ENCODE data around the gene ACACB.

ACACB gene

GRCh38 chr12:109214131-109214530 lies 97.7 kb downstream of the ACACB start:
- DNase-seq (ENCODE audit: low read depth) = no peak

DNA sequence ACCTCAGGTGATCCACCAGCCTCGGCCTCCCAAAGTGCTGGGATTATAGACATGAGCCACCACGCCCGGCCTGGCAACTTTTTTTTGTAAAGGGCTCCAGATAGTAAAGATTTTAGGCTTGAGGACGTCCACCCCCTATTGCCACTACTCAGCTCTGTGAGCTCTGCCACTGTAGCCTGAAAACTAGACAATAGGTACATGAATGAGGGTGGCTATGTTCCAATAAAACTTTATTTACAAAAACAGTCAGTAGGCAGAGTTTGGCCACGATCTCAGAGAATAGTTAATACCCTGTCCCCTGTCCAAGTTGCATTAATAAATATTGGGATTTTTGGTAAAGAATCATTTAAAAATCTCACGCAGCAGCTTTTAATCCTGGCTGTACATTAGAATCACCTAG lies 102.6 kb downstream of the ACACB start:
- DNase-seq (ENCODE audit: low read depth) = no peak

DNA sequence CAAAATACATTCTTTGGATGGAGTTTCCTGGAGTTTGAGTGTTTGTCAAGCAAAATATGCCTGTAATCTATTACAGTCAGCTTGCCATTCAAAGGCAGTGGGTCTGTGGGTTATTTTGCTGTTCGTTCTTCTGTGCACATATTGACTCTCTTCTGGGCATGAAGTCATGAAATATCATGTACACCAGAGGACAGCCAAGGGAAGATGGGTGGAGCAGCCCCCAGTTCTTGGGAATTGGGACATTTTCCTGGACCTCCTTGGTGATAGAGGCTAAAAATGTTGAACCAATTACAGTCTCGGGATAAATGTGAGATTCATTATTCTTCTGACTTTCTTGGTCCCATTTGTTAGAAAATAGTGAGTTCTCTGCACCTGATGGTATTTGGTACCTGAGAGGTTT lies 103.6 kb downstream of the ACACB start:
- DNase-seq (ENCODE audit: low read depth) = no peak

- DNase-seq (ENCODE audit: low read depth) = no peak
Measured at GRCh38 chr12:109221277-109221931, 105.0 kb downstream of the ACACB start.

DNA sequence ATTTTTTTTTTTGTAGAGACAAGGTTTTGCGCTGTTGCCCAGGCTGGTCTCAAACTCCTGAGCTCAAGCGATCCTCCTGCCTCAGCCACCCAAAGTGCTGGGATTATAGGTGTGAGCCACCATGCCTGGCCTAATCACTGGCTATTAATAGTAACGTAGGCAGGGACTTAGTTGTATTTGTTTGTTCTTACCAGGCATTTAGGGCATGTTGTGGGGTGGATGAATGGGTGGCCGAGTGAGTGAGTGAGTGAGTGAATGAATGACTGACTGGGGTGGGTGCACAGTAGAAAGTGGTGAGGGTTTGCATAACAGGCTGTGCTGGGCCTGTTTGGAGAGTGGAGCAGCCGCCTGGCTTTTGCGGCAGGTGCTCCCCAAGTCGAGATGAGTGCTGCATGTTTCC lies 105.7 kb downstream of the ACACB start:
- DNase-seq (ENCODE audit: low read depth) = no peak

GRCh38 chr12:109222496-109222895 lies 106.1 kb downstream of the ACACB start:
- DNase-seq (ENCODE audit: low read depth) = no peak

DNA sequence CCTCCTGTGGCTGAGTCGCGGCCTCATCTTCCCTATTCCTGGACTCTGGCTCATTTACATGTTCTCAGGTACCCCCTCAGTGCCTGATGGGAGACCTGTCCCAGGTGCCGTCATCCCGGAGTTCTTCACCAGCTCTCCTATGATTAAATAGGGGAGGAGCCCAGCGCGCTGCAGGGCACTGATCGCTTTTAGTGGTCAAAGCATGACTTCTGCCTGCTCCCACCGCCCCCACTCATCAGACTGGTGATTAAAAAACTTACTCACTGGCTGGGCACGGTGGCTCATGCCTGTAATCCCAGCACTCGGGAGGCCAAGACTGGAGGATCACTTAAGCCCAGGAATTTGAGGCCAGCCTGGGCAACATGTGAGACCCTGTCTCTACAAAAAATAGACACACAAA lies 106.8 kb downstream of the ACACB start:
- no peak for DNase-seq (ENCODE audit: low read depth)

- DNase-seq (ENCODE audit: low read depth) = no peak
Measured at GRCh38 chr12:109223868-109224267, 107.5 kb downstream of the ACACB start.

- DNase-seq (ENCODE audit: low read depth) = no peak
Measured at GRCh38 chr12:109228664-109229063, 112.3 kb downstream of the ACACB start.

- DNase-seq (ENCODE audit: low read depth) = no peak
Measured at GRCh38 chr12:109230193-109230592, 113.8 kb downstream of the ACACB start.

DNA sequence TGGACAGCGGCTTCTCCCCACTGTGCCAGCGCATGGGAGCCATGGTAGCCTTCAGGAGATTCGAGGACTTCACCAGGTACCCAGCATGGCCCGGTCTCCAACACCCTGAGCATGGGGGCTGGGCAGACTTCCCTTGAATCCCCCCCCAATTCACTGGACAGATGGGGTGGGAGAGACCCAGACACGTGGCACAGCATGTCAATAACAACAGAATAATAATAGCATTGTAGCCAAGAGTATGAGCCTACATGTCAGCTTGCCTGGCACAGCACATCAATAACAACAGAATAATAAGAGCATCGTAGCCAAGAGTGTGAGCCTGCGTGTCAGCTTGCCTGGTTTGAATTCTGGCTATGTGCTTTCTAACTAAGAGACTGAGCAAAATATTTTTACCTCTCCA lies 116.3 kb downstream of the ACACB start:
- DNase-seq (ENCODE audit: low read depth) = no peak

DNA sequence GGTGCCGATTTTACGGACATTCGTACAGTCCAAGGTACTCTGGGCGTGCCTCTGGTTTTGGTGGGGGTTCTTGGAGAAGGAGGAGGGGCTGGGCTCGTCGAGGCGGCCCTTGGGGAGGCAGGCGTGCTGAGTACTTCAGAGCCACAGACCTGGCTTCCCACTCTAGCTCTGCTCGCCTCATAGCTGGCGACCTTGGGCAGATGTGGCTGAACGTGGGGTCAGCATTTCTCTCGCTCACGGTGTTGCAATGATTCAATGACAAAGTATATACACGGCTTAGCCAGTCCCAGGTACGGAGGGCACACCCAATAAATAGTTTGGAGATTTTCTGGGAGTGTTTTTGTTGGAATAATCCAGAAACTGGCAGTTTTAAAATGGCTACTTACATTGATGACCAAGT lies 117.6 kb downstream of the ACACB start:
- DNase-seq (ENCODE audit: low read depth) = no peak

DNA sequence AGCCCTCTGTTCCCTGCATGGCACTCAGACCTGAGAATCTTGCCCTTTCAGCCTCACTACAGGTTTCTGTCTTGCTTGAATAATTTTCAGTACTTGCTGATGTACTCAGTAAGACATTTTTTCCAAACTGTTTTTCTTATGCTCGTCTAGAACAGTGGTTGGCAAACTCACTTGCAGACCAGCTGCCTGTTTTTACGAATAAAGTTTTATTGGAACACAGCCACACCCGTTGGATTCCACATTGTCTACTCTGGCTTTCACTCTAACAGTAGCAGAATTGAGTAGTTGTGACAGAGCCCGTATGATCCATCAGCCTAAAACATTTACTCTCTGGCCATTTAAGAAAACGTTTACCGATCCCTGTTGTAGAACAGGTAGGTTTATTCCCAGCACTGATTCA lies 119.9 kb downstream of the ACACB start:
- no peak for DNase-seq (ENCODE audit: low read depth)

- no peak for DNase-seq (ENCODE audit: low read depth)
Measured at GRCh38 chr12:109239179-109239578, 122.8 kb downstream of the ACACB start.

DNA sequence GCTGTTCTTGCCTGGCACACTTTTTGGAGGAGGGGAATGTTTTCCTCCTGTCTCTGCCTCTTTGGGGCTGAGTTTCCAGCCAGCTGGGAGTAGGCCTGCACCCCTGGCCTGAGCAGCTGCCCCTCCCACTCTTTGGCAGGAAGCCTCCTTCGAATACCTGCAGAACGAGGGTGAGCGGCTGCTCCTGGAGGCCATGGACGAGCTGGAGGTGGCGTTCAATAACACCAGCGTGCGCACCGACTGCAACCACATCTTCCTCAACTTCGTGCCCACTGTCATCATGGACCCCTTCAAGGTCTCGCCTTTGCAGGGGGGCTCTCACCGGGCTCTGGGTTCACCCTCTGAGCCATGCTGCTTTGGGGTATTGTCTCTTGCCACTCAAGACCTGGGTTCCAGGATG lies 123.3 kb downstream of the ACACB start:
- DNase-seq (ENCODE audit: low read depth) = no peak

DNA sequence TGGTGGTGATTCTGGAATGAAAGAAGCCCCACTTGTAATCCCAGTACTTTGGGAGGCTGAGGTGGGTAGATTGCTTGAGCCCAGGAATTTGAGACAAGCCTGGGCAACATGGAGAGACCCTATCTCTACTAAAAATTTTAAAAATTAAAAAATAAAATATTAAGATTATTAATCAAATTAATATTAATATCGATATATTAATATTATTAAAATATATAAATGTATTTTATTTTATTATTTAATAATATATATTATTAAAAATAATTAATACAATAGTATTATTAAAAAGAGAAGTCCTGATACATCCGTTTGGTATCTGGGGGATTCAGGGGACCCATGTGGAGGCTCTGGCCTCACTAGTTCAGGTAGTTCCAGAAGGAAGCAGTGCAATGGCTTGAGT lies 124.0 kb downstream of the ACACB start:
- DNase-seq (ENCODE audit: low read depth) = no peak

GRCh38 chr12:109241936-109242335 lies 125.5 kb downstream of the ACACB start:
- no peak for DNase-seq (ENCODE audit: low read depth)

DNA sequence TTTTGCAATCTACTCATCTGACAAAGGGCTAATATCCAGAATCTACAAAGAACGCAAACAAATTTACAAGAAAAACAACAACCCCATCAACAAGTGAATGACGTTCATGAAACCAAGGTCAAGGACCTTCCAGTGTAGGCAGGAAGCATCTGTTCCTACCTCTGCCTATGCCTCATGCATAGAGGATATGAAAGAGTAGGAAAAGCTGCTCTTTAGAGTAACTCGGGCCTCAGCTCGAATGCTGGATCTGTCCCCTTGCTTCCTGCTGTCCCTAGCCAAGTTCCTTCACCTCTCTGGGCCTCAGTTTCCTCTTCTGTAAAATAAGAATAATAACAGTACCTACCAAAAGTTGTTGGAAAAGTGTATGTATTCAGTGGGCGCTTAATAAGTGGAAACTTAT lies 127.7 kb downstream of the ACACB start:
- DNase-seq (ENCODE audit: low read depth) = no peak

GRCh38 chr12:109246221-109246620 lies 129.8 kb downstream of the ACACB start:
- no peak for DNase-seq (ENCODE audit: low read depth)

DNA sequence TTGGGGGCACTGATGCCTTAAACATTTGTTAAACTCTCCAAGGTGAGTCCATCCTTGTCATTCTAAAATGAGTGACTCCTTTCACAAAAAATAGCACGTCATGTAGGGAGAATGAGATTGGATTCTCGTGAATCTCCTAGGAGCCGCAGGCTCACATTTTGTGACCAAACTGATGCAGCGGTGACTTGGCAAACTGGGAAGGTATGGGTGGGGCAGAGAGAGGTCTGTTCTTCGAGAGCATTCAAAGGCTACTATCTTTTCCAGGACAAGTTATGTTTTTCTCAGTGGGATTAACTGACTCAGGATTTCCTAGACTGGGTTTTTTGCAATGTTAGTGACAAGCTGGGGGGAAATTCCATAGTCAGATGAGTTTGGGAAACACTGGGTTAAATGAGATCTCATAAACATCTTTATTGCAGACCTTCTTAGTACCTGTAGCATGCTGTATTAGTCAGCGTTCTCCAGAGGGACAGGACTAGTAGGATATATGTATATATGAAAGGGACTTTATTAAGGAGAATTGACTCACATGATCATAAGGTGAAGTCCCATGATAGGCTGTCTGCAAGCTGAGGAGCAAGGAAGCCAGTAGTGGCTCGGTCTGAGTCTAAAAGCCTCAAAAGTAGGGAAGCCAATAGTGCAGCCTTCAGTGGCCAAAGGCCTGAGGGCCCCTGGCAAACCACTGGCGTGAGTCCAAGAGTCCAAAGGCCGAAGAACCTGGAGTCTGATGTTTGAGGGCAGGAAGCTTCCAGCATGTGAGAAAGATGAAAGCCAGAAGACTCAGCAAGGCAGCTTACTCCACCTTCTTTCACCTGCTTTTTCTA lies 131.7 kb downstream of the ACACB start:
- DNase-seq (ENCODE audit: low read depth) = no peak

- DNase-seq (ENCODE audit: low read depth) = no peak
Measured at GRCh38 chr12:109250523-109250922, 134.1 kb downstream of the ACACB start.

DNA sequence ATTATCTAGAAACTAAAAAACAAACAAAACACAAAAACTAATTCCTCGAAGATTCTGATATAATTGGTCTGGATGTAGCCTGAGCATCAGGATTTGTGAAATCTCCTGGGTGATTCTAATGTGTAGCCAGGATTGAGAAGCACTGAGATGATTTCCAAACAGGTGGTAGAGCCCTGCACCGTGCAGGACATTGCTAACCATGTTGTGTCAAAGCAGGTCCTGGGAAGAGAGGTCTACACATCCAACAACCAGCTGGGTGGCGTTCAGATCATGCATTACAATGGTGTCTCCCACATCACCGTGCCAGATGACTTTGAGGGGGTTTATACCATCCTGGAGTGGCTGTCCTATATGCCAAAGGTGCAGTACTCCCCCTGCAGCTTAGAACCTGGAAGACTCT lies 136.4 kb downstream of the ACACB start:
- no peak for DNase-seq (ENCODE audit: low read depth)

DNA sequence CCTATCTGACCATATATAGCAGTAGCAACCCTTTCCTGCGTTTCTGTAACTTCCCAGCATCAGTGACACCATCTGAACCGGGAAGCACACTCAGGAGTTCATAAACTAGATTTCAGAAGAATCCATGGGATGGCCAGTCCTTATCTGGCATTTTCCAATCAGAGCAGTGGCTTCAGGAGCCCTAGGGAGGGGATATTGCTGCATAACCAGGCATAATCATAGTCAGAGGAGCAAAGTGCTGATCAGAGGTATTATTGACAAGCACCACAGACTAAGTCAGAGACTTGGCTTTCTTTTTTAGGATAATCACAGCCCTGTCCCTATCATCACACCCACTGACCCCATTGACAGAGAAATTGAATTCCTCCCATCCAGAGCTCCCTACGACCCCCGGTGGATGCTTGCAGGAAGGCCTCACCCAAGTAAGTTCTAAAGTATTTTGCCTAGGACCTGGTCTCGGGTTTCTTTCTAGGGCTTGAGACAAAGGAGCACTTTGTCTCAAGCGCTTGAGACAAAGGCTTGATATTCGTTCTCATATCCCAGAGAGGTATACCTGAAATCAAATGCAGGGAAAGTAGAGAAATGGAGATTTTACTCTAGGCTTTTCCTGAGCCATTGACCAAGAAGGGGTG lies 137.6 kb downstream of the ACACB start:
- no peak for DNase-seq (ENCODE audit: low read depth)

Measured in EH (cell line).